Smooth muscle cell (in vitro differentiated cells): ENCODE results near the gene PDZD2. TPM values are rescaled to one million over a fixed set of nuclear protein-coding genes. Genes with fewer than 3 reads are reported as not detected.

ENCODE experiments used
- DNase-seq: peaks from one replicate; lab custom pipeline; 2025; ENCODE audit not compliant: unreplicated experiment; lab: John Stamatoyannopoulos, UW
- H2AFZ ChIP-seq: fragments of 200-600 bp; sonication (generic); 2 replicates; pipeline ENCODE4 v1.6.0; 2016; ENCODE audit warnings: antibody characterized with exemption, low read depth, mild to moderate bottlenecking
- H3F3A ChIP-seq: fragments of 200-600 bp; sonication (generic); 2 replicates; pipeline ENCODE4 v1.6.0; 2017; ENCODE audit warnings: antibody characterized with exemption, low read depth
- H3K27ac ChIP-seq: fragments of 200-600 bp; sonication (generic); 2 replicates; pipeline ENCODE4 v1.5.1; 2016; ENCODE audit warnings: low read depth, mild to moderate bottlenecking
- H3K27me3 ChIP-seq: fragments of 200-600 bp; sonication (generic); 2 replicates; pipeline ENCODE4 v1.6.1; 2016; ENCODE audit warnings: low read depth, mild to moderate bottlenecking
- H3K36me3 ChIP-seq: fragments of 200-600 bp; sonication (generic); 2 replicates; pipeline ENCODE4 v1.5.1; 2016; ENCODE audit warnings: low read depth
- H3K4me1 ChIP-seq: fragments of 200-600 bp; sonication (generic); 2 replicates; pipeline ENCODE4 v1.5.1; 2016; ENCODE audit warnings: low read depth
- H3K4me2 ChIP-seq: fragments of 200-600 bp; sonication (generic); 2 replicates; pipeline ENCODE4 v1.6.0; 2016; ENCODE audit warnings: mild to moderate bottlenecking
- H3K4me3 ChIP-seq: fragments of 200-600 bp; sonication (generic); 2 replicates; pipeline ENCODE4 v1.5.1; 2016; ENCODE audit warnings: mild to moderate bottlenecking
- H3K79me2 ChIP-seq: fragments of 200-600 bp; sonication (generic); 2 replicates; pipeline ENCODE4 v1.6.0; 2016; ENCODE audit warnings: low read depth, mild to moderate bottlenecking
- H3K9ac ChIP-seq: fragments of 200-600 bp; sonication (generic); 2 replicates; pipeline ENCODE4 v1.6.0; 2016; ENCODE audit warnings: low read depth
- H3K9me3 ChIP-seq: fragments of 200-600 bp; sonication (generic); replicated peaks from 2 replicates; pipeline ENCODE4 v1.5.1; 2016; ENCODE audit warnings: low read depth
- H4K20me1 ChIP-seq: fragments of 200-600 bp; sonication (generic); 2 replicates; pipeline ENCODE4 v1.6.0; 2016; ENCODE audit warnings: low read depth
- CTCF ChIP-seq: fragments of 200-600 bp; sonication (generic); IDR thresholded peaks from 2 replicates; pipeline ENCODE4 v1.5.1; 2017; ENCODE audit warnings: borderline replicate concordance, mild to moderate bottlenecking, antibody characterized with exemption; ENCODE audit not compliant: insufficient read depth, poor library complexity, severe bottlenecking
- WGBS: methylation state at CpG from one replicate; pipeline ENCODE4 v1.1.7; 2016; ENCODE audit warnings: low lambda C conversion rate; 5-methylcytosine and 5-hydroxymethylcytosine counted together
- polyA plus RNA-seq: library from polyadenylated mRNA; unstranded; fragments of >200 nt; fragmentation: Nextera tagmentation; extraction: Ambion mirVana; gene quantifications from 2 replicates; pipeline ENCODE4 v1.2.1, GENCODE V29; 2016
- total RNA-seq: library from RNA; depleted of rRNA; stranded (reverse); fragments of >200 nt; gene quantifications from 2 replicates; pipeline ENCODE4 v1.2.3, GENCODE V29; 2014

The PDZD2 gene
- total and polyA plus RNA-seq, 2 experiments from 2014 or later, result 3.2 to 4.1 TPM

GRCh38 chr5:32103521-32103920 lies 464.6 kb downstream of the PDZD2 start:
- Histone ChIP-seq H3K4me1 (peaks cover 8% of the 10 kb centered on the region), H3K36me3 (peaks cover 27% of the 10 kb centered on the region), H3K27ac (no peak overlapping the region), H3K4me3 (no peak overlapping the region), H3K9ac (no peak overlapping the region), H3K27me3 (no peaks in the 10 kb centered on the region), H4K20me1 (peaks cover 42% of the 10 kb centered on the region), H3F3A (peaks cover 18% of the 10 kb centered on the region), H3K4me2 (no peak overlapping the region), H2AFZ (no peak overlapping the region), H3K9me3 (no peaks in the 10 kb centered on the region), H3K79me2 (peaks cover 8% of the 10 kb centered on the region)
- DNase-seq, result no peak
- 97% methylated on average over 12 of the region's 12 CpGs for WGBS
- no peak for TF ChIP-seq CTCF

- WGBS, result 99% methylated on average over 4 of the region's 4 CpGs
- H3K27ac ChIP-seq, result no peak overlapping the region
- peaks cover 14% of the 10 kb centered on the region for H3K79me2 ChIP-seq
- no peaks in the 10 kb centered on the region for H3K27me3 ChIP-seq
- no peak overlapping the region for H3K9ac ChIP-seq
- no peak for TF ChIP-seq CTCF
- DNase-seq, result no peak
- no peak overlapping the region for H3K4me2 ChIP-seq
- H3K9me3 ChIP-seq, result no peaks in the 10 kb centered on the region
- peaks cover 58% of the 10 kb centered on the region for H4K20me1 ChIP-seq
- peaks cover 7% of the 10 kb centered on the region for H3F3A ChIP-seq
- no peak overlapping the region for H3K4me3 ChIP-seq
- no peak overlapping the region for H2AFZ ChIP-seq
- H3K4me1 ChIP-seq, result no peaks in the 10 kb centered on the region
- H3K36me3 ChIP-seq, result peaks cover 32% of the 10 kb centered on the region
Measured at GRCh38 chr5:32107291-32107690, 468.4 kb downstream of the PDZD2 start.

GRCh38 chr5:32108167-32108566 lies 469.2 kb downstream of the PDZD2 start:
- DNase-seq, result no peak
- Histone ChIP-seq H3K27ac (no peak overlapping the region), H3K4me2 (no peak overlapping the region), H3K27me3 (no peaks in the 10 kb centered on the region), H4K20me1 (peaks cover 64% of the 10 kb centered on the region), H3K9me3 (no peaks in the 10 kb centered on the region), H2AFZ (no peak overlapping the region), H3K79me2 (peaks cover 11% of the 10 kb centered on the region), H3K9ac (no peak overlapping the region), H3K4me3 (no peak overlapping the region), H3F3A (peaks cover 7% of the 10 kb centered on the region), H3K4me1 (no peaks in the 10 kb centered on the region), H3K36me3 (peaks cover 32% of the 10 kb centered on the region)
- no peak for TF ChIP-seq CTCF
- 96% methylated on average over 4 of the region's 4 CpGs for WGBS

- WGBS, result 92% methylated on average over 10 of the region's 10 CpGs
- Histone ChIP-seq H3K4me1 (no peaks in the 10 kb centered on the region), H4K20me1 (peaks cover 73% of the 10 kb centered on the region), H2AFZ (no peak overlapping the region), H3F3A (no peaks in the 10 kb centered on the region), H3K36me3 (peaks cover 23% of the 10 kb centered on the region), H3K27me3 (no peaks in the 10 kb centered on the region), H3K27ac (no peak overlapping the region), H3K9me3 (no peaks in the 10 kb centered on the region), H3K79me2 (peaks cover 20% of the 10 kb centered on the region), H3K9ac (no peak overlapping the region), H3K4me3 (no peak overlapping the region), H3K4me2 (no peak overlapping the region)
- TF ChIP-seq CTCF, result no peak
- DNase-seq, result no peak
Measured at GRCh38 chr5:32109236-32109635, 470.3 kb downstream of the PDZD2 start.
